HL-60/S4 (cell line): Measurements from ENCODE around the gene CCDC3.

Source experiments
- in situ Hi-C: fragments of 300-500 bp; cut with MboI; formaldehyde crosslinking; loops from 2 replicates; pipeline ENCODE4 v1.14.3; 2022; ENCODE audit warnings: low sequenced_read_pairs

The CCDC3 gene

GRCh38 chr10:12846718-12847117 is 154.8 kb downstream of the CCDC3 start:
- in situ Hi-C loops, result no loop called here
